Neuron (in vitro differentiated cells): ENCODE results near the gene RC3H2.
"Not testable (repeated sequence)": the region's sequence is repeated elsewhere in the genome, so short reads cannot be mapped to it uniquely, and the experiment has no call there.

Experiments used
- H2AFZ ChIP-seq: one replicate; pipeline ENCODE4 v1.6.1; 2013; ENCODE audit warnings: low read depth, mild to moderate bottlenecking, inconsistent platforms, low read length, moderate library complexity
- H3K27me3 ChIP-seq: one replicate; pipeline ENCODE4 v1.6.1; 2013; ENCODE audit warnings: low read length; ENCODE audit not compliant: insufficient read depth
- H3K36me3 ChIP-seq: one replicate; pipeline ENCODE4 v1.6.1; 2013; ENCODE audit warnings: low read length; ENCODE audit not compliant: insufficient read depth
- H3K4me1 ChIP-seq: one replicate; pipeline ENCODE4 v1.6.1; 2013; ENCODE audit warnings: low read length; ENCODE audit not compliant: insufficient read depth
- H3K4me3 ChIP-seq: 2 replicates; pipeline ENCODE4 v1.5.1; 2013; ENCODE audit warnings: mild to moderate bottlenecking, low read length, moderate library complexity
- H3K9me3 ChIP-seq: one replicate; pipeline ENCODE4 v1.6.1; 2013; ENCODE audit warnings: low read length

The RC3H2 gene

GRCh38 chr9:122822056-122822455 lies 83.1 kb downstream of the RC3H2 start:
- no peaks in the 10 kb centered on the region for H3K9me3 ChIP-seq
- no peaks in the 10 kb centered on the region for H3K27me3 ChIP-seq
- H2AFZ ChIP-seq: no peak overlapping the region
- H3K4me1 ChIP-seq: peaks cover 7% of the 10 kb centered on the region
- peaks cover 68% of the 10 kb centered on the region for H3K36me3 ChIP-seq
- H3K4me3 ChIP-seq: no peak overlapping the region

GRCh38 chr9:122821278-122821943 lies 83.7 kb downstream of the RC3H2 start:
- Histone ChIP-seq H2AFZ (no peak overlapping the region), H3K4me1 (peaks cover under 1% of the 10 kb centered on the region), H3K27me3 (no peaks in the 10 kb centered on the region), H3K4me3 (no peak overlapping the region), H3K36me3 (peaks cover 67% of the 10 kb centered on the region), H3K9me3 (no peaks in the 10 kb centered on the region)

- no peaks in the 10 kb centered on the region for H3K4me1 ChIP-seq
- H3K36me3 ChIP-seq: peaks cover 62% of the 10 kb centered on the region
- no peak overlapping the region for H2AFZ ChIP-seq
- H3K4me3 ChIP-seq: no peak overlapping the region
- H3K9me3 ChIP-seq: no peaks in the 10 kb centered on the region
- H3K27me3 ChIP-seq: no peaks in the 10 kb centered on the region
Measured at GRCh38 chr9:122820490-122820845, 84.7 kb downstream of the RC3H2 start.

- no peak overlapping the region for H3K4me3 ChIP-seq
- no peaks in the 10 kb centered on the region for H3K9me3 ChIP-seq
- peaks cover 62% of the 10 kb centered on the region for H3K36me3 ChIP-seq
- no peaks in the 10 kb centered on the region for H3K4me1 ChIP-seq
- no peak overlapping the region for H2AFZ ChIP-seq
- no peaks in the 10 kb centered on the region for H3K27me3 ChIP-seq
Measured at GRCh38 chr9:122819791-122820489, 85.2 kb downstream of the RC3H2 start.

- H3K9me3 ChIP-seq: no peaks in the 10 kb centered on the region
- H3K36me3 ChIP-seq: peaks cover 61% of the 10 kb centered on the region
- H3K4me3 ChIP-seq: no peak overlapping the region
- no peaks in the 10 kb centered on the region for H3K27me3 ChIP-seq
- H2AFZ ChIP-seq: no peak overlapping the region
- H3K4me1 ChIP-seq: no peaks in the 10 kb centered on the region
Measured at GRCh38 chr9:122819326-122819725, 85.8 kb downstream of the RC3H2 start.

- Histone ChIP-seq H3K4me1 (no peaks in the 10 kb centered on the region), H3K27me3 (no peaks in the 10 kb centered on the region), H3K9me3 (no peaks in the 10 kb centered on the region), H3K4me3 (no peak overlapping the region), H2AFZ (no peak overlapping the region), H3K36me3 (peaks cover 38% of the 10 kb centered on the region)
Measured at GRCh38 chr9:122816163-122816867, 88.8 kb downstream of the RC3H2 start.

- H3K36me3 ChIP-seq: peaks cover 33% of the 10 kb centered on the region
- H3K4me1 ChIP-seq: no peaks in the 10 kb centered on the region
- H3K27me3 ChIP-seq: no peaks in the 10 kb centered on the region
- H3K9me3 ChIP-seq: no peaks in the 10 kb centered on the region
- H3K4me3 ChIP-seq: no peak overlapping the region
- H2AFZ ChIP-seq: no peak overlapping the region
Measured at GRCh38 chr9:122815544-122815943, 89.6 kb downstream of the RC3H2 start.

- peaks cover 24% of the 10 kb centered on the region for H3K36me3 ChIP-seq
- H3K4me3 ChIP-seq: no peak overlapping the region
- H3K4me1 ChIP-seq: no peaks in the 10 kb centered on the region
- no peak overlapping the region for H2AFZ ChIP-seq
- no peaks in the 10 kb centered on the region for H3K27me3 ChIP-seq
- no peaks in the 10 kb centered on the region for H3K9me3 ChIP-seq
Measured at GRCh38 chr9:122814545-122814944, 90.6 kb downstream of the RC3H2 start.

- Histone ChIP-seq H2AFZ (no peak overlapping the region), H3K27me3 (no peaks in the 10 kb centered on the region), H3K36me3 (peaks cover 13% of the 10 kb centered on the region), H3K9me3 (no peaks in the 10 kb centered on the region), H3K4me3 (no peak overlapping the region), H3K4me1 (no peaks in the 10 kb centered on the region)
Measured at GRCh38 chr9:122812736-122813135, 92.4 kb downstream of the RC3H2 start.

GRCh38 chr9:122810306-122810946 lies 94.7 kb downstream of the RC3H2 start:
- Histone ChIP-seq H3K4me1 (no peaks in the 10 kb centered on the region), H3K9me3 (no peaks in the 10 kb centered on the region), H3K27me3 (no peaks in the 10 kb centered on the region), H3K36me3 (peaks cover 3% of the 10 kb centered on the region), H2AFZ (no peak overlapping the region), H3K4me3 (no peak overlapping the region)

GRCh38 chr9:122809261-122809660 lies 95.9 kb downstream of the RC3H2 start:
- not testable (repeated sequence) for H3K4me1 ChIP-seq, H3K36me3 ChIP-seq

GRCh38 chr9:122808141-122808540 lies 97.0 kb downstream of the RC3H2 start:
- Histone ChIP-seq H3K27me3 (no peaks in the 10 kb centered on the region), H3K4me1 (no peaks in the 10 kb centered on the region), H3K9me3 (no peaks in the 10 kb centered on the region)

More at GRCh38 chr9:122809261-122809660, 95.9 kb downstream of the RC3H2 start:
- not testable (repeated sequence) for H2AFZ ChIP-seq, H3K27me3 ChIP-seq, H3K4me3 ChIP-seq, H3K9me3 ChIP-seq

GRCh38 chr9:122807271-122807900 lies 97.8 kb downstream of the RC3H2 start:
- Histone ChIP-seq H3K9me3 (no peaks in the 10 kb centered on the region), H3K4me1 (no peaks in the 10 kb centered on the region), H2AFZ (no peak overlapping the region)

More at GRCh38 chr9:122808141-122808540, 97.0 kb downstream of the RC3H2 start:
- Histone ChIP-seq H3K36me3 (no peaks in the 10 kb centered on the region), H3K4me3 (no peak overlapping the region), H2AFZ (no peak overlapping the region)

More at GRCh38 chr9:122807271-122807900, 97.8 kb downstream of the RC3H2 start:
- no peak overlapping the region for H3K4me3 ChIP-seq
- no peaks in the 10 kb centered on the region for H3K27me3 ChIP-seq
- H3K36me3 ChIP-seq: no peaks in the 10 kb centered on the region
